Stimulated activated memory B cell treated with anti-CD40 and anti-IgM and Interleukin-4, amounts not matched to agents 10 μg/mL and 1 μg/mL and 100 μg/mL, for 72 hours (primary cell): ENCODE measurements around the gene WDR38.
A peak's percentile ranks its signal among the peaks of the same experiment; 100 is the strongest.

Experiments used
- ATAC-seq: fragments of 150-1000 bp; cut with Tn5 transposase; 2 replicates; pipeline ENCODE4 v1.10.0; 2021
- H3K27ac Mint-ChIP-seq: one replicate; pipeline ENCODE4 v1.8.0; 2022; ENCODE audit warnings: mild to moderate bottlenecking, mixed read lengths
- H3K27me3 Mint-ChIP-seq: one replicate; pipeline ENCODE4 v1.8.0; 2022; ENCODE audit warnings: mixed read lengths
- H3K36me3 Mint-ChIP-seq: one replicate; pipeline ENCODE4 v1.8.0; 2022; ENCODE audit warnings: mixed read lengths
- H3K4me1 Mint-ChIP-seq: one replicate; pipeline ENCODE4 v1.8.0; 2022; ENCODE audit warnings: mixed read lengths
- H3K4me3 Mint-ChIP-seq: one replicate; pipeline ENCODE4 v1.8.0; 2022; ENCODE audit warnings: mild to moderate bottlenecking, moderate library complexity, mixed read lengths
- H3K9me3 Mint-ChIP-seq: one replicate; pipeline ENCODE4 v1.8.0; 2022; ENCODE audit warnings: mixed read lengths

Gene WDR38

GRCh38 chr9:124860582-124861341 is 7.5 kb downstream of the WDR38 start:
- H3K27me3 Mint-ChIP-seq = no peaks in the 10 kb centered on the region
- peak overlapping the region; percentile 83 for H3K27ac Mint-ChIP-seq
- H3K4me1 Mint-ChIP-seq = peaks cover 52% of the 10 kb centered on the region
- no peak for ATAC-seq
- H3K4me3 Mint-ChIP-seq = peak overlapping the region; percentile 86
- H3K36me3 Mint-ChIP-seq = peaks cover 43% of the 10 kb centered on the region
- H3K9me3 Mint-ChIP-seq = no peaks in the 10 kb centered on the region

- peaks cover 43% of the 10 kb centered on the region for H3K36me3 Mint-ChIP-seq
- no peaks in the 10 kb centered on the region for H3K27me3 Mint-ChIP-seq
- peak within 1 kb of the TSS; percentile 86 for H3K4me3 Mint-ChIP-seq
- peak within 1 kb of the TSS; percentile 83 for H3K27ac Mint-ChIP-seq
- H3K9me3 Mint-ChIP-seq = no peaks in the 10 kb centered on the region
- H3K4me1 Mint-ChIP-seq = peaks cover 52% of the 10 kb centered on the region
- ATAC-seq = peak; percentile 99
These were observed 8.3 kb downstream of the WDR38 start, which contains the start of the genes ARPC5L and RPL35 for GRCh38 chr9:124861342-124862229. ARPC5L (plus strand) TSS chr9:124862130; CDS start chr9:124869291, 7,161 bp downstream. RPL35 (minus strand) TSS chr9:124861957; CDS start chr9:124861912, 45 bp downstream.

- ATAC-seq = no peak
- H3K4me1 Mint-ChIP-seq = peaks cover 40% of the 10 kb centered on the region
- H3K36me3 Mint-ChIP-seq = peaks cover 32% of the 10 kb centered on the region
- peak overlapping the region; percentile 50 for H3K4me3 Mint-ChIP-seq
- H3K27ac Mint-ChIP-seq = peak overlapping the region; percentile 37
- H3K27me3 Mint-ChIP-seq = no peaks in the 10 kb centered on the region
- H3K9me3 Mint-ChIP-seq = no peaks in the 10 kb centered on the region
These were observed 10.2 kb downstream of the WDR38 start for GRCh38 chr9:124863371-124863871.

GRCh38 chr9:124868511-124869465 is 15.5 kb downstream of the WDR38 start:
- peak; percentile 87 for ATAC-seq
- Mint-ChIP-seq H3K4me3 (peak overlapping the region; percentile 94), H3K27me3 (no peaks in the 10 kb centered on the region), H3K4me1 (peaks cover 41% of the 10 kb centered on the region), H3K27ac (peak overlapping the region; percentile 98), H3K9me3 (no peaks in the 10 kb centered on the region), H3K36me3 (peaks cover 32% of the 10 kb centered on the region)

GRCh38 chr9:124869466-124869985 is 16.3 kb downstream of the WDR38 start:
- H3K36me3 Mint-ChIP-seq = peaks cover 32% of the 10 kb centered on the region
- no peaks in the 10 kb centered on the region for H3K27me3 Mint-ChIP-seq
- peak overlapping the region; percentile 98 for H3K27ac Mint-ChIP-seq
- ATAC-seq = peak; percentile 29
- H3K9me3 Mint-ChIP-seq = no peaks in the 10 kb centered on the region
- peak overlapping the region; percentile 94 for H3K4me3 Mint-ChIP-seq
- H3K4me1 Mint-ChIP-seq = peaks cover 43% of the 10 kb centered on the region

- H3K9me3 Mint-ChIP-seq = no peaks in the 10 kb centered on the region
- peak overlapping the region; percentile 94 for H3K4me3 Mint-ChIP-seq
- H3K27ac Mint-ChIP-seq = peak overlapping the region; percentile 98
- H3K36me3 Mint-ChIP-seq = peaks cover 37% of the 10 kb centered on the region
- ATAC-seq = peak; percentile 72
- H3K27me3 Mint-ChIP-seq = no peaks in the 10 kb centered on the region
- peaks cover 48% of the 10 kb centered on the region for H3K4me1 Mint-ChIP-seq
These were observed 16.8 kb downstream of the WDR38 start for GRCh38 chr9:124869986-124870560.

- Mint-ChIP-seq H3K36me3 (peaks cover 43% of the 10 kb centered on the region), H3K27ac (peak overlapping the region; percentile 98), H3K4me1 (peaks cover 54% of the 10 kb centered on the region), H3K27me3 (no peaks in the 10 kb centered on the region), H3K4me3 (peak overlapping the region; percentile 94), H3K9me3 (no peaks in the 10 kb centered on the region)
- ATAC-seq = peak; percentile 22
These were observed 17.5 kb downstream of the WDR38 start for GRCh38 chr9:124870723-124871122.

- Mint-ChIP-seq H3K36me3 (peaks cover 43% of the 10 kb centered on the region), H3K27me3 (no peaks in the 10 kb centered on the region), H3K9me3 (no peaks in the 10 kb centered on the region), H3K27ac (peak overlapping the region; percentile 98), H3K4me3 (peak overlapping the region; percentile 94), H3K4me1 (peaks cover 54% of the 10 kb centered on the region)
- no peak for ATAC-seq
These were observed 17.9 kb downstream of the WDR38 start for GRCh38 chr9:124871156-124871561.

- Mint-ChIP-seq H3K9me3 (no peaks in the 10 kb centered on the region), H3K4me3 (peak overlapping the region; percentile 94), H3K4me1 (peaks cover 54% of the 10 kb centered on the region), H3K27ac (peak overlapping the region; percentile 98), H3K27me3 (no peaks in the 10 kb centered on the region), H3K36me3 (peaks cover 63% of the 10 kb centered on the region)
- no peak for ATAC-seq
These were observed 20.4 kb downstream of the WDR38 start for GRCh38 chr9:124873664-124874063.

- Mint-ChIP-seq H3K9me3 (no peaks in the 10 kb centered on the region), H3K36me3 (peaks cover 64% of the 10 kb centered on the region), H3K4me3 (no peak overlapping the region), H3K4me1 (peaks cover 61% of the 10 kb centered on the region), H3K27ac (peak overlapping the region; percentile 98), H3K27me3 (no peaks in the 10 kb centered on the region)
- ATAC-seq = no peak
These were observed 22.2 kb downstream of the WDR38 start for GRCh38 chr9:124875501-124875900.

GRCh38 chr9:124877021-124877782 is 23.9 kb downstream of the WDR38 start:
- peaks cover 56% of the 10 kb centered on the region for H3K36me3 Mint-ChIP-seq
- H3K9me3 Mint-ChIP-seq = no peaks in the 10 kb centered on the region
- no peak for ATAC-seq
- no peak overlapping the region for H3K27ac Mint-ChIP-seq
- H3K4me3 Mint-ChIP-seq = no peak overlapping the region
- no peaks in the 10 kb centered on the region for H3K27me3 Mint-ChIP-seq
- H3K4me1 Mint-ChIP-seq = peaks cover 51% of the 10 kb centered on the region

- Mint-ChIP-seq H3K27me3 (no peaks in the 10 kb centered on the region), H3K4me1 (peaks cover 43% of the 10 kb centered on the region), H3K4me3 (no peak overlapping the region), H3K27ac (peak overlapping the region; percentile 61), H3K36me3 (peaks cover 50% of the 10 kb centered on the region), H3K9me3 (no peaks in the 10 kb centered on the region)
- no peak for ATAC-seq
These were observed 24.8 kb downstream of the WDR38 start for GRCh38 chr9:124878021-124878420.

- peaks cover 38% of the 10 kb centered on the region for H3K4me1 Mint-ChIP-seq
- no peak for ATAC-seq
- peak overlapping the region; percentile 61 for H3K27ac Mint-ChIP-seq
- no peak overlapping the region for H3K4me3 Mint-ChIP-seq
- H3K9me3 Mint-ChIP-seq = no peaks in the 10 kb centered on the region
- no peaks in the 10 kb centered on the region for H3K27me3 Mint-ChIP-seq
- peaks cover 46% of the 10 kb centered on the region for H3K36me3 Mint-ChIP-seq
These were observed 25.3 kb downstream of the WDR38 start for GRCh38 chr9:124878518-124878917.
